ENCODE measurements around the gene CAMK2N1.

DNA sequence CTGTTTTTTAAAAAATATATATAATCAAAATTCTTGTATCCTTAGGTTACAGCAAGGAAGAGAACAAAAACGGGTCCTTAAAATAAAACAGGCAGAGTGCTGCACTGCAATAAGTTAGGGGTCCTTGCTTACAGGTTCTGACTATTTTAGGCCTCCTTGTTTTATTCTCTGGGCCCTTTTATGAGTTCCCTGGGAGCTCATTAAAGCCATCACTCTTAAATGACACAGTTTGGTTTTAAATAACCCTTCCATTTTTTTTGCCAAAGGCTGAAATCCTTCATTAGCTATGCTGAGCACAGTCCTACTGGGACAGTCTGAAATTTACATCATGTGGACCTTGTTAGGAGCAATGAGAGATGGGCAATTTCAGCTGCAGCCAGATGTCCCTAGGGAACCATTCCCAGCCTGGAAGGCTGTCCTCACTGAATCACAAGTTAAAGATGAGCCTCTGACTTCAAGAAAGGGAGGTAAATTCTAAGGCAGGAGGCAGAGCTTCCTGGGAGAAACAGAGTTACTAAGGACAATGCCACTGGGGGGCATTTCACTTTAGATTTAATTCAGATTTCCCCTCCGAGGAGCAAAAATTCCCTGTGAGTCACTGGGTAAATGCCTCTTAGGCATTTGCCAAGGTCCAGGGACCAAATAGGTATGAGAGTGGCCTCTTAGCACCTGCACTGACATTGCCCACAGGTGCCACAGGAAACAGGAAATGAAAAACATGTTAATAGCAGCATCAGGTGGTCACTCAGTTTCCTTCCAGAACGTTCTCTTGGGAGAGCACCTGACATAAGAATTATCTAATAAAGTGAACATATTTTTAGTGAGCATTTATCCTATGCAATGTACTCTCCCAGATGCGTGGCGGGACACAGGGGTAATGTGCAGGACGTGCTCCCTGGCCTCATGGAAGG, 25.8 kb upstream of the CAMK2N1 start:
- TF ChIP-seq, protein P1, sequence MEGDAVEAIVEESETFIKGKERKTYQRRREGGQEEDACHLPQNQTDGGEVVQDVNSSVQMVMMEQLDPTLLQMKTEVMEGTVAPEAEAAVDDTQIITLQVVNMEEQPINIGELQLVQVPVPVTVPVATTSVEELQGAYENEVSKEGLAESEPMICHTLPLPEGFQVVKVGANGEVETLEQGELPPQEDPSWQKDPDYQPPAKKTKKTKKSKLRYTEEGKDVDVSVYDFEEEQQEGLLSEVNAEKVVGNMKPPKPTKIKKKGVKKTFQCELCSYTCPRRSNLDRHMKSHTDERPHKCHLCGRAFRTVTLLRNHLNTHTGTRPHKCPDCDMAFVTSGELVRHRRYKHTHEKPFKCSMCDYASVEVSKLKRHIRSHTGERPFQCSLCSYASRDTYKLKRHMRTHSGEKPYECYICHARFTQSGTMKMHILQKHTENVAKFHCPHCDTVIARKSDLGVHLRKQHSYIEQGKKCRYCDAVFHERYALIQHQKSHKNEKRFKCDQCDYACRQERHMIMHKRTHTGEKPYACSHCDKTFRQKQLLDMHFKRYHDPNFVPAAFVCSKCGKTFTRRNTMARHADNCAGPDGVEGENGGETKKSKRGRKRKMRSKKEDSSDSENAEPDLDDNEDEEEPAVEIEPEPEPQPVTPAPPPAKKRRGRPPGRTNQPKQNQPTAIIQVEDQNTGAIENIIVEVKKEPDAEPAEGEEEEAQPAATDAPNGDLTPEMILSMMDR (IDR thresholded peaks at IDR 0.05 in 4 of 5, conservative IDR thresholded peaks at IDR 0.05 in 1 of 5), result no peak
- TF ChIP-seq POLR2A (IDR thresholded peaks at IDR 0.05), result no peak
